ENCODE measurements around the gene MLLT3.

The MLLT3 gene

GRCh38 chr9:20361656-20362570 lies 260.4 kb downstream of the MLLT3 start:
- Histone ChIP-seq H4K20me1 (ENCODE audit: insufficient read depth, low read length, poor library complexity, severe bottlenecking) (no peaks in the 10 kb centered on the region), H3K4me1 (ENCODE audit: insufficient read depth, low read length, poor library complexity, severe bottlenecking) (no peaks in the 10 kb centered on the region), H3F3A (ENCODE audit: low read depth) (no peaks in the 10 kb centered on the region), H3K4me3 (ENCODE audit: low read length, poor library complexity, severe bottlenecking) (no peak overlapping the region), H3K4me2 (ENCODE audit: low read depth, low read length, poor library complexity, severe bottlenecking) (no peak overlapping the region), H3K9me2 (replicated peaks; ENCODE audit: low read depth, low read length) (no peaks in the 10 kb centered on the region), H3K9ac (ENCODE audit: low read depth, low read length, poor library complexity, severe bottlenecking) (no peak overlapping the region), H2AFZ (ENCODE audit: low read length) (no peak overlapping the region), H3K36me3 (ENCODE audit: insufficient read depth, low read length) (peaks cover 57% of the 10 kb centered on the region; the same call in 1 of the 2 replicates), H3K79me2 (ENCODE audit: insufficient read depth, low read length) (no peaks in the 10 kb centered on the region), H3K9me3 (ENCODE audit: insufficient read depth, low read depth, low read length) (no peaks in the 10 kb centered on the region), H3K27me3 (ENCODE audit: insufficient read depth, low read length, poor library complexity, severe bottlenecking) (no peaks in the 10 kb centered on the region)
- no peak for TF ChIP-seq EZH2phosphoT487 (IDR thresholded peaks at IDR 0.05; ENCODE audit: borderline replicate concordance)
- no peak for TF ChIP-seq CTCF (conservative IDR thresholded peaks at IDR 0.05; ENCODE audit: low read length)

DNA sequence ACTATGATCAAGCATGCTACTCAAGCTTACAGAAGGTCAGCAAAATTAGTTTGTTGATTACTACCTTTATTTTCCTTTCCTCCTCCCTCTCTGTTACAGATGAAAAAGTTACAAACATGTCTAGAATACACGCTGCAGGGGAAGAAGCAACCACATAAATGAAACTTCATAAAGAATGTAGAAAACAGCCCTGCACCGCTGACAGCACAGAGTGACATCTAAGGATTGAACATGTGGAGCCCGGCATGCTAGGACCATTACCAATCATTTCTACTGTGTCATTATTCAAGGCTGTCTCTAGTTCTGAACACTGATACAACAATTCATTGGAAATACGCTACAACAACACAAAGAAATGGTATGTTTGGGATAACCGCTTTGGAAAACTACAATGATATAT lies 261.1 kb downstream of the MLLT3 start:
- TF ChIP-seq EZH2phosphoT487 (IDR thresholded peaks at IDR 0.05; ENCODE audit: borderline replicate concordance) (no peak), CTCF (conservative IDR thresholded peaks at IDR 0.05; ENCODE audit: low read length) (no peak)
- Histone ChIP-seq H2AFZ (ENCODE audit: low read length) (no peak overlapping the region), H3K79me2 (ENCODE audit: insufficient read depth, low read length) (no peaks in the 10 kb centered on the region), H3K9me2 (replicated peaks; ENCODE audit: low read depth, low read length) (no peaks in the 10 kb centered on the region), H3K4me3 (ENCODE audit: low read length, poor library complexity, severe bottlenecking) (no peak overlapping the region), H3K9ac (ENCODE audit: low read depth, low read length, poor library complexity, severe bottlenecking) (no peak overlapping the region), H3K27me3 (ENCODE audit: insufficient read depth, low read length, poor library complexity, severe bottlenecking) (no peaks in the 10 kb centered on the region), H3K9me3 (ENCODE audit: insufficient read depth, low read depth, low read length) (no peaks in the 10 kb centered on the region), H3K36me3 (ENCODE audit: insufficient read depth, low read length) (peaks cover 57% of the 10 kb centered on the region; the same call in 1 of the 2 replicates), H4K20me1 (ENCODE audit: insufficient read depth, low read length, poor library complexity, severe bottlenecking) (no peaks in the 10 kb centered on the region), H3F3A (ENCODE audit: low read depth) (no peaks in the 10 kb centered on the region), H3K4me1 (ENCODE audit: insufficient read depth, low read length, poor library complexity, severe bottlenecking) (no peaks in the 10 kb centered on the region), H3K4me2 (ENCODE audit: low read depth, low read length, poor library complexity, severe bottlenecking) (no peak overlapping the region)

DNA sequence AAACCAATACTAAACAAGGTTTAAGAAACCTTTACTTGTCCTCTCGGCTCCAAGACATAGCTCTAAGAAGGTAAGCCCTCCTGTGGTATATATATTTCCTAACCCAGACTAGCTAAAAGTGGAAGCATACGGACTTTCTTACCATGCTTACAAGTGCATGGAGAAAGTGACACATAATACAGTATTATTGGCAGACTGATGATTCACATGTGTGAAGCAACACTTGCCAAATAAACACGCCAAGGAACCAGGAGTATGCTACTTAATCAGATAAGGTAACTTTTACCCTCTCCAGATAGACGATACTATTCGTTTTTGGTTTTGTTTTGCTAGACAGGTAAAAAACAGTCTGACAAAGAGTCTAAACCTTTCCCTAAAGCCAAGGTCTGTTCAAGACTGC lies 264.1 kb downstream of the MLLT3 start:
- TF ChIP-seq EZH2phosphoT487 (IDR thresholded peaks at IDR 0.05; ENCODE audit: borderline replicate concordance): no peak
- no peak for TF ChIP-seq CTCF (conservative IDR thresholded peaks at IDR 0.05; ENCODE audit: low read length)
- no peaks in the 10 kb centered on the region for H3F3A ChIP-seq (ENCODE audit: low read depth)

More for the DNA sequence above, 264.1 kb downstream of the MLLT3 start:
- H3K4me1 ChIP-seq (ENCODE audit: insufficient read depth, low read length, poor library complexity, severe bottlenecking): peaks cover 4% of the 10 kb centered on the region
- H3K4me2 ChIP-seq (ENCODE audit: low read depth, low read length, poor library complexity, severe bottlenecking): no peak overlapping the region
- H3K4me3 ChIP-seq (ENCODE audit: low read length, poor library complexity, severe bottlenecking): no peak overlapping the region
- no peak overlapping the region for H2AFZ ChIP-seq (ENCODE audit: low read length)
- peaks cover 55% of the 10 kb centered on the region; the same call in 1 of the 2 replicates for H3K36me3 ChIP-seq (ENCODE audit: insufficient read depth, low read length)
- H4K20me1 ChIP-seq (ENCODE audit: insufficient read depth, low read length, poor library complexity, severe bottlenecking): no peaks in the 10 kb centered on the region
- H3K9ac ChIP-seq (ENCODE audit: low read depth, low read length, poor library complexity, severe bottlenecking): no peak overlapping the region
- H3K9me3 ChIP-seq (ENCODE audit: insufficient read depth, low read depth, low read length): no peaks in the 10 kb centered on the region
- no peaks in the 10 kb centered on the region for H3K27me3 ChIP-seq (ENCODE audit: insufficient read depth, low read length, poor library complexity, severe bottlenecking)
- H3K9me2 ChIP-seq (replicated peaks; ENCODE audit: low read depth, low read length): no peaks in the 10 kb centered on the region
- no peaks in the 10 kb centered on the region for H3K79me2 ChIP-seq (ENCODE audit: insufficient read depth, low read length)

All from Loucy (cell line).